H9 (cell line): ENCODE results near the gene CTSW. TPM values are rescaled to one million over a fixed set of nuclear protein-coding genes. Genes with fewer than 3 reads are reported as not detected.

Experiments used
- DNase-seq: peaks from one replicate; pipeline ENCODE4 v3.0.0-alpha.2; 2017
- H2AFZ ChIP-seq: one replicate; pipeline ENCODE4 v1.6.1; 2013; ENCODE audit warnings: mild to moderate bottlenecking, low read length, control low read depth, moderate library complexity
- H2AK5ac ChIP-seq: 2 replicates; pipeline ENCODE4 v1.6.1; 2013; ENCODE audit warnings: low read length, control low read depth, mixed read lengths; ENCODE audit not compliant: insufficient read length
- H2BK120ac ChIP-seq: one replicate; pipeline ENCODE4 v1.6.1; 2013; ENCODE audit warnings: low read depth, mild to moderate bottlenecking, low read length, control low read depth, inconsistent platforms; ENCODE audit not compliant: poor library complexity, severe bottlenecking
- H2BK12ac ChIP-seq: 2 replicates; pipeline ENCODE4 v1.6.1; 2013; ENCODE audit warnings: low read length, control low read depth, mixed read lengths, low read depth; ENCODE audit not compliant: insufficient read length
- H2BK15ac ChIP-seq: 2 replicates; pipeline ENCODE4 v1.6.1; 2013; ENCODE audit warnings: low read depth, low read length, control low read depth
- H2BK20ac ChIP-seq: one replicate; pipeline ENCODE4 v1.6.1; 2013; ENCODE audit warnings: low read depth, mild to moderate bottlenecking, low read length, control low read depth, inconsistent platforms; ENCODE audit not compliant: poor library complexity, severe bottlenecking
- H2BK5ac ChIP-seq: 2 replicates; pipeline ENCODE4 v1.6.1; 2013; ENCODE audit warnings: low read length, control low read depth, mixed read lengths; ENCODE audit not compliant: insufficient read length
- H3K14ac ChIP-seq: 2 replicates; pipeline ENCODE4 v1.6.1; 2013; ENCODE audit warnings: low read length, control low read depth; ENCODE audit not compliant: insufficient read depth
- H3K18ac ChIP-seq: 2 replicates; pipeline ENCODE4 v1.6.1; 2013; ENCODE audit warnings: low read depth, mild to moderate bottlenecking, mixed read lengths, low read length, control low read depth; ENCODE audit not compliant: insufficient read length
- H3K23ac ChIP-seq: 2 replicates; pipeline ENCODE4 v1.6.1; 2013; ENCODE audit warnings: low read length, control low read depth, mixed read lengths, low read depth; ENCODE audit not compliant: insufficient read length
- H3K23me2 ChIP-seq: 2 replicates; pipeline ENCODE4 v1.6.1; 2013; ENCODE audit warnings: low read depth, mild to moderate bottlenecking, mixed read lengths, low read length, control low read depth; ENCODE audit not compliant: insufficient read length, poor library complexity, severe bottlenecking
- H3K27ac ChIP-seq: 2 replicates; pipeline ENCODE4 v1.5.1; 2013; ENCODE audit warnings: low read length, control low read depth, mixed read lengths, low read depth; ENCODE audit not compliant: insufficient read length
- H3K27me3 ChIP-seq: 2 replicates; pipeline ENCODE4 v1.6.1; 2013; ENCODE audit warnings: low read length, control low read depth, inconsistent platforms; ENCODE audit not compliant: insufficient read depth
- H3K4ac ChIP-seq: 2 replicates; pipeline ENCODE4 v1.6.1; 2013; ENCODE audit warnings: low read depth, mild to moderate bottlenecking, control low read depth, inconsistent platforms, low read length, moderate library complexity
- H3K4me1 ChIP-seq: 2 replicates; pipeline ENCODE4 v1.6.1; 2013; ENCODE audit warnings: low read length, control low read depth, inconsistent platforms; ENCODE audit not compliant: insufficient read depth
- H3K4me2 ChIP-seq: 2 replicates; pipeline ENCODE4 v1.6.1; 2013; ENCODE audit warnings: low read length, control low read depth, mixed read lengths; ENCODE audit not compliant: insufficient read length, insufficient read depth
- H3K56ac ChIP-seq: 2 replicates; pipeline ENCODE4 v1.6.1; 2013; ENCODE audit warnings: low read depth, mild to moderate bottlenecking, mixed read lengths, low read length, control low read depth; ENCODE audit not compliant: insufficient read length
- H3K79me1 ChIP-seq: 2 replicates; pipeline ENCODE4 v1.6.1; 2013; ENCODE audit warnings: low read depth, mild to moderate bottlenecking, moderate library complexity, low read length, control low read depth, inconsistent platforms; ENCODE audit not compliant: insufficient read depth, poor library complexity, severe bottlenecking
- H3K79me2 ChIP-seq: 2 replicates; pipeline ENCODE4 v1.6.1; 2013; ENCODE audit warnings: low read length, control low read depth, inconsistent platforms; ENCODE audit not compliant: insufficient read depth
- H3K9ac ChIP-seq: 2 replicates; pipeline ENCODE4 v1.6.1; 2013; ENCODE audit warnings: low read length, control low read depth, mixed read lengths; ENCODE audit not compliant: insufficient read length; ENCODE audit errors: extremely low read depth
- H3K9me3 ChIP-seq: one replicate; pipeline ENCODE4 v1.6.1; 2013; ENCODE audit warnings: low read depth, low read length, inconsistent platforms; ENCODE audit not compliant: control insufficient read depth
- H3T11ph ChIP-seq: one replicate; pipeline ENCODE4 v1.6.1; 2013; ENCODE audit warnings: mild to moderate bottlenecking, low read length, control low read depth, inconsistent platforms
- H4K20me1 ChIP-seq: one replicate; pipeline ENCODE4 v1.6.1; 2013; ENCODE audit not compliant: control insufficient read depth, insufficient read length, insufficient read depth
- H4K5ac ChIP-seq: 2 replicates; pipeline ENCODE4 v1.6.1; 2013; ENCODE audit warnings: low read depth, mild to moderate bottlenecking, mixed read lengths, low read length, control low read depth; ENCODE audit not compliant: insufficient read length
- H4K8ac ChIP-seq: replicated peaks from 2 replicates; pipeline ENCODE4 v1.6.1; 2013; ENCODE audit warnings: low read length, control low read depth, mixed read lengths, low read depth; ENCODE audit not compliant: insufficient read length
- H4K91ac ChIP-seq: 2 replicates; pipeline ENCODE4 v1.6.1; 2013; ENCODE audit warnings: low read depth, mild to moderate bottlenecking, moderate library complexity, mixed read lengths, low read length, control low read depth; ENCODE audit not compliant: insufficient read length
- H3K27ac Mint-ChIP-seq, 3 experiments: 2 replicates in 2 of 3; 3 replicates in 1 of 3; pipeline ENCODE4 v1.8.0; 2020 to 2021; ENCODE audit warnings: mixed read lengths in 3 of 3, mild to moderate bottlenecking in 1 of 3, moderate library complexity in 1 of 3
- H3K27me3 Mint-ChIP-seq: 2 replicates; pipeline ENCODE4 v1.8.0; 2021; ENCODE audit warnings: low read depth, mild to moderate bottlenecking, moderate library complexity, mixed read lengths
- H3K36me3 Mint-ChIP-seq, 3 experiments: 2 replicates in 2 of 3; 3 replicates in 1 of 3; pipeline ENCODE4 v1.8.0; 2020 to 2021; ENCODE audit warnings: low read depth in 3 of 3, mixed read lengths in 3 of 3; ENCODE audit not compliant: insufficient read depth in 1 of 3
- H3K4me1 Mint-ChIP-seq, 2 experiments: 2 replicates each; pipeline ENCODE4 v1.8.0; 2020; ENCODE audit warnings: mixed read lengths in 2 of 2
- H3K4me3 Mint-ChIP-seq, 2 experiments: 2 replicates in 1 of 2; 3 replicates in 1 of 2; pipeline ENCODE4 v1.8.0; 2020 to 2021; ENCODE audit warnings: mild to moderate bottlenecking in 2 of 2, mixed read lengths in 2 of 2, moderate library complexity in 1 of 2
- H3K9me3 Mint-ChIP-seq, 2 experiments: 2 replicates in 1 of 2; 3 replicates in 1 of 2; pipeline ENCODE4 v1.8.0; 2020; ENCODE audit warnings: mild to moderate bottlenecking in 2 of 2, mixed read lengths in 2 of 2, moderate library complexity in 1 of 2
- WGBS: extraction: QIAGEN DNeasy Blood & Tissue Kit; methylation state at CpG from one replicate; pipeline ENCODE4 v1.1.7; 2013; ENCODE audit warnings: missing lambda C conversion rate, low lambda C conversion rate, mixed read lengths; ENCODE audit not compliant: insufficient read length; ENCODE audit errors: extremely low coverage; 5-methylcytosine and 5-hydroxymethylcytosine counted together
- total RNA-seq: library from RNA; stranded (reverse); gene quantifications from 2 replicates; pipeline ENCODE4 v1.2.1, GENCODE V29; 2021
- TF ChIP-seq, protein P1 (sequence below): fragments of 200-600 bp; sonication (generic); conservative IDR thresholded peaks from 3 replicates; pipeline ENCODE4 v1.8.0; 2021; ENCODE audit warnings: antibody characterized with exemption, mild to moderate bottlenecking

The CTSW gene
- total RNA-seq, 1 experiment from 2014 or later: not detected

DNA sequence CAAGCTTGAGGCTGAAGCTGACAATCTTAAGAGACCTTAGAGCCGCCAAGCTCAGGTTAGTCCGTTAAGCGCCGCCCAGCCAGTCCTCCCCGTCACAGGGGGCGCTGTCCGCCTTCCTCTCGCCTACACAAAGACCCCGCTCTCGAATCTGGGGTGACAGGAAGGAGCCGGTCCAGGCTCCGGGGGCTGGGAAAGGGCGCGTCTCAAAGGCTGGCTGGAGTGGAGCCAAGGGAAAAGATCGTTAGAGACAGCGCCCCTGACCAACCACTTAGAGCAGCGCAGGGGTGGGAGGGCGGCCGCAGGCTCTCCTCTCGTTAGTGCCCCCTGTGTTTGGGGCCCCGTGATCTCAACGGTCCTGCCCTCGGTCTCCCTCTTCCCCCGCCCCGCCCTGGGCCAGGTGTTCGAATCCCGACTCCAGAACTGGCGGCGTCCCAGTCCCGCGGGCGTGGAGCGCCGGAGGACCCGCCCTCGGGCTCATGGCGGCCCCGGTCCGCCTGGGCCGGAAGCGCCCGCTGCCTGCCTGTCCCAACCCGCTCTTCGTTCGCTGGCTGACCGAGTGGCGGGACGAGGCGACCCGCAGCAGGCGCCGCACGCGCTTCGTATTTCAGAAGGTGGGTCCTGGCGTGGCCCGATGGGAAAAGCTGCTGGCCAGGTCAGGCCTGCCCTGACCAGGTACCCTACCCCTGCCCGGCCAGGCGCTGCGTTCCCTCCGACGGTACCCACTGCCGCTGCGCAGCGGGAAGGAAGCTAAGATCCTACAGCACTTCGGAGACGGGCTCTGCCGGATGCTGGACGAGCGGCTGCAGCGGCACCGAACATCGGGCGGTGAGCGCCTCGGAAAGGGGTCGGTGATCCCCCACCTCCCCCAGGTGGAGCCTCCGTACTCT, 19.1 kb upstream of the CTSW start, which contains the start of gene MUS81:
Gene MUS81, plus strand, starts transcription at position 156 of the 887 bp plus-strand sequence. Its CDS starts 321 bp downstream, at position 477.
- Histone ChIP-seq H3K18ac (peak within 1 kb of the TSS; percentile 94), H2AK5ac (no peak within 1 kb of the TSS), H3K9me3 (no peaks in the 10 kb centered on the region), H2BK5ac (peak within 1 kb of the TSS; percentile 65), H3K23ac (no peak within 1 kb of the TSS), H3K4ac (peak within 1 kb of the TSS; percentile 61; the same call in 1 of the 2 replicates), H4K5ac (peak within 1 kb of the TSS; percentile 63), H3K27ac (peak within 1 kb of the TSS; percentile 83), H3K79me2 (peaks cover 12% of the 10 kb centered on the region; the same call in 1 of the 2 replicates), H3K4me2 (peak within 1 kb of the TSS; percentile 92), H2BK120ac (peak within 1 kb of the TSS; percentile 76), H2BK12ac (no peak within 1 kb of the TSS), H3K56ac (no peak within 1 kb of the TSS), H2BK15ac (no peak within 1 kb of the TSS), H3K14ac (peak within 1 kb of the TSS; percentile 98), H3K79me1 (peaks cover under 1% of the 10 kb centered on the region), H3K4me1 (no peaks in the 10 kb centered on the region), H4K20me1 (peaks cover 2% of the 10 kb centered on the region), H2BK20ac (no peak within 1 kb of the TSS), H2AFZ (no peak within 1 kb of the TSS), H3K27me3 (no peaks in the 10 kb centered on the region), H4K8ac (no peak within 1 kb of the TSS), H3K9ac (peak within 1 kb of the TSS; percentile 85), H3T11ph (peak within 1 kb of the TSS; percentile 9), H4K91ac (peak within 1 kb of the TSS; percentile 27), H3K23me2 (peaks cover 25% of the 10 kb centered on the region)
- TF ChIP-seq, protein P1, sequence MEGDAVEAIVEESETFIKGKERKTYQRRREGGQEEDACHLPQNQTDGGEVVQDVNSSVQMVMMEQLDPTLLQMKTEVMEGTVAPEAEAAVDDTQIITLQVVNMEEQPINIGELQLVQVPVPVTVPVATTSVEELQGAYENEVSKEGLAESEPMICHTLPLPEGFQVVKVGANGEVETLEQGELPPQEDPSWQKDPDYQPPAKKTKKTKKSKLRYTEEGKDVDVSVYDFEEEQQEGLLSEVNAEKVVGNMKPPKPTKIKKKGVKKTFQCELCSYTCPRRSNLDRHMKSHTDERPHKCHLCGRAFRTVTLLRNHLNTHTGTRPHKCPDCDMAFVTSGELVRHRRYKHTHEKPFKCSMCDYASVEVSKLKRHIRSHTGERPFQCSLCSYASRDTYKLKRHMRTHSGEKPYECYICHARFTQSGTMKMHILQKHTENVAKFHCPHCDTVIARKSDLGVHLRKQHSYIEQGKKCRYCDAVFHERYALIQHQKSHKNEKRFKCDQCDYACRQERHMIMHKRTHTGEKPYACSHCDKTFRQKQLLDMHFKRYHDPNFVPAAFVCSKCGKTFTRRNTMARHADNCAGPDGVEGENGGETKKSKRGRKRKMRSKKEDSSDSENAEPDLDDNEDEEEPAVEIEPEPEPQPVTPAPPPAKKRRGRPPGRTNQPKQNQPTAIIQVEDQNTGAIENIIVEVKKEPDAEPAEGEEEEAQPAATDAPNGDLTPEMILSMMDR: peak; percentile 96
- H3K36me3 Mint-ChIP-seq: peaks cover 38 to 52% (median 49%) of the 10 kb centered on the region in 3 experiments
- peaks cover 29% of the 10 kb centered on the region in 2 experiments for H3K4me1 Mint-ChIP-seq
- peak within 1 kb of the TSS; percentile 78 to 93 for H3K4me3 Mint-ChIP-seq
- no CpG with 5 or more reads among the region's 78 CpGs for WGBS
- peaks cover 0 to 3% of the 10 kb centered on the region in 2 experiments; a peak in 1 of 5 replicates for H3K9me3 Mint-ChIP-seq
- H3K27me3 Mint-ChIP-seq: no peaks in the 10 kb centered on the region
- peak within 1 kb of the TSS; percentile 96 to 99 (median 99) for H3K27ac Mint-ChIP-seq
- peak; percentile 97 for DNase-seq
